Hematopoietic multipotent progenitor cell (in vitro differentiated cells): ENCODE results near the gene PSME1. TPM values are rescaled to one million over a fixed set of nuclear protein-coding genes. Genes with fewer than 3 reads are reported as not detected.

Experiments used
- DNase-seq, 3 donors: peaks; one replicate each; pipeline ENCODE4 v3.0.0-alpha.2; 2011 to 2015; ENCODE audit warnings: low read depth in 2 of 3, low spot score in 2 of 3
- small RNA-seq: library from RNA; depleted of rRNA; stranded (forward); fragments of <200 nt; gene quantifications from one replicate; pipeline ENCODE3, GENCODE V24; 2012
- total RNA-seq: library from RNA; depleted of rRNA; stranded (reverse); fragments of >200 nt; gene quantifications from one replicate; pipeline ENCODE4 v1.2.3, GENCODE V29; 2012

The PSME1 gene
- total RNA-seq, 1 donor, result 153 TPM

DNA sequence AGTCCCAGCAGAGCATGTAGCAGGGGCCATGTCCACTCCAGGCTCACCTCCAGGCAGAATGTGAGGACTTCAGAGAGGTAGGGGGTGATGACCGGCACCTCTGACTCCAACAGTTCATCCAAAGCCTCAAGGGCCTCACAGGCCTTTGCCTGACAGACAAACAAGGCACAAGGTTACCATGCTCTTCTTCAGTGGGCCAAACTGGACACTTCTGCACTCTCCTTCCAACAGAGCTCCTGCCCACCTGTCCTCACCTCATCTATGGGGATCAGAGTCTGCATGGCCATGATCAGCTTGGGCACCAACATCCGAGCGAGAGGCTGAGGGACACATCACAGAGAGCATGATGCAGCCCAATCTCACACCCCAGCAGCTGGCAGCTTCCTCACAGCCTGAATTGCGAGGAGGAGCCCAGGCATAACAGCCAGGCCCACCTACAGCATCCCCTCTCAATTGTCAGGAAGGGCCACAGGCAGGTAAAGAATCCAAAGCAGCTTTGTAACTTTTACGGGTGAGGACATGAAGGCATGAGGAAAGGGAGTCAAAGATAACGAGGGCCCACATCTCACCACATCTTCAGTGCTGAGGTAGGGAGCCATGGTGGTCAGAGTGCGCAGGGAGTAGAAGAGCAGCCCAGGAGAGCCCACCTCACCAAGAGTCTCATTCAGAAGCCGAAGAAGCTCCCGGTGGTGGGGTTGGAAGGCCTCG is 51.0 kb downstream of the PSME1 start:
- DNase-seq, result no peak

DNA sequence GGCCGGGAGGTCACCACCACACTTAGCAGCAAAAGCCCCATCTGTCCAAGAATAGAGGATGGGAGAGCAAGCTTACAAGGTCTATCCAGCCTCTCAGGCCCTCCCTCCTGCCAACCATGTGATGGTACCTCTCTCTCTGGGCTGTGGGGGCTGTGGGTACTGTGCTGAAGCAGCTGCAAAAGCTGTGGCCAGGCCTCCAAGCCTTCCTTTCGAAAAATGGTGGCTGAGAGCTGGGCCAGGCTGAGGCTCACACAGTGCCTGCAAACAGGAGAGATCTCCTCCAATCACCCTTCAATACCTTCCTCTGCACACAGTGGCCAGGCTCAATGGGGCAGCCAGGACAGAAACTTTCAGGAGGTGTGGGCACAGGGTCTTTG is 51.5 kb downstream of the PSME1 start:
- no peak for DNase-seq

Small RNA genes lying within 50 kb of the gene (small RNA-seq; reads per million reads assigned to genes)
- gene IPO4, result not detected
- gene IRF9, result not detected
- not detected for gene RNA5SP383

Other genes starting within 250 kb of the PSME1 start
- 44.4 TPM for gene DHRS4, start 182.4 kb upstream of the PSME1 start, total RNA-seq
- 26.9 TPM for gene DHRS4L2, start 147.3 kb upstream of the PSME1 start, total RNA-seq
- gene CARMIL3, start 84.2 kb upstream of the PSME1 start, total RNA-seq, result 1.3 TPM
- not detected for gene CPNE6, start 64.6 kb upstream of the PSME1 start, total RNA-seq
- gene PCK2, start 41.9 kb upstream of the PSME1 start, total RNA-seq, result 24.8 TPM
- 138 TPM for gene DCAF11, start 21.4 kb upstream of the PSME1 start, total RNA-seq
- gene NRL, start 21.2 kb upstream of the PSME1 start, total RNA-seq, result 5.7 TPM
- 2.7 TPM for gene FITM1, start 5.5 kb upstream of the PSME1 start, total RNA-seq
- 14.3 TPM for gene EMC9, start 5.4 kb downstream of the PSME1 start, total RNA-seq
- 38.0 TPM for gene PSME2, start 10.4 kb downstream of the PSME1 start, total RNA-seq
- gene RNF31, start 11.3 kb downstream of the PSME1 start, total RNA-seq, result 103 TPM
- gene IRF9, start 25.1 kb downstream of the PSME1 start, total RNA-seq, result 112 TPM
- gene REC8, start 35.9 kb downstream of the PSME1 start, total RNA-seq, result 47.1 TPM
- gene IPO4, start 52.6 kb downstream of the PSME1 start, total RNA-seq, result 59.8 TPM
- 64.9 TPM for gene TM9SF1, start 59.2 kb downstream of the PSME1 start, total RNA-seq
- gene TSSK4, start 69.5 kb downstream of the PSME1 start, total RNA-seq, result under 0.01 TPM
- gene CHMP4A, start 77.3 kb downstream of the PSME1 start, total RNA-seq, result 13.7 TPM
- 21.5 TPM for gene MDP1, start 79.9 kb downstream of the PSME1 start, total RNA-seq
- gene NEDD8, start 96.2 kb downstream of the PSME1 start, total RNA-seq, result 55.2 TPM
- gene GMPR2, start 96.7 kb downstream of the PSME1 start, total RNA-seq, result 78.9 TPM
- gene TINF2, start 106.4 kb downstream of the PSME1 start, total RNA-seq, result 65.4 TPM
- gene TGM1, start 127.0 kb downstream of the PSME1 start, total RNA-seq, result 1.1 TPM
- gene RABGGTA, start 135.4 kb downstream of the PSME1 start, total RNA-seq, result 36.9 TPM
- 31.0 TPM for gene DHRS1, start 163.6 kb downstream of the PSME1 start, total RNA-seq
- 28.8 TPM for gene NOP9, start 163.7 kb downstream of the PSME1 start, total RNA-seq
- gene CIDEB, start 171.8 kb downstream of the PSME1 start, total RNA-seq, result 20.2 TPM
- gene LTB4R2, start 173.9 kb downstream of the PSME1 start, total RNA-seq, result 15.1 TPM
- 13.5 TPM for gene LTB4R, start 175.3 kb downstream of the PSME1 start, total RNA-seq
- 3.8 TPM for gene ADCY4, start 198.9 kb downstream of the PSME1 start, total RNA-seq
- 20.2 TPM for gene RIPK3, start 203.8 kb downstream of the PSME1 start, total RNA-seq
- gene NFATC4, start 232.0 kb downstream of the PSME1 start, total RNA-seq, result 0.54 TPM